Prostate gland (tissue), 2 donors: ENCODE data around the gene ACE.

Experiments used
- CTCF ChIP-seq, 4 experiments: fragments of 200-600 bp in 2 of 4; fragments of 450-650 bp in 2 of 4; sonication (generic) in 2 of 4; IDR thresholded peaks; 1 replicate in 3 of 4; 2 replicates in 1 of 4; pipeline ENCODE4 v1.5.1; 2016 to 2019; ENCODE audit warnings: antibody characterized with exemption in 4 of 4, mild to moderate bottlenecking in 2 of 4, moderate library complexity in 2 of 4
- POLR2A ChIP-seq: fragments of 450-650 bp; IDR thresholded peaks from one replicate; pipeline ENCODE4 v1.6.1; 2016; ENCODE audit warnings: antibody characterized with exemption, mild to moderate bottlenecking
- POLR2AphosphoS5 ChIP-seq: sonication (generic); formaldehyde crosslinking; IDR thresholded peaks from one replicate; pipeline ENCODE4 v1.6.1; 2017; ENCODE audit warnings: antibody characterized with exemption

- TF ChIP-seq CTCF (IDR thresholded peaks at IDR 0.05) (no peak), POLR2AphosphoS5 (no peak), POLR2A (no peak)
Observed at GRCh38 chr17:63463771-63464170, 13.1 kb upstream of the ACE start.
